Airway epithelial cell (primary cell): ENCODE data around the gene MBD6. TPM values are rescaled to one million over a fixed set of nuclear protein-coding genes. Genes with fewer than 3 reads are reported as not detected.

Experiments
- total RNA-seq: library from RNA; depleted of rRNA; stranded (reverse); fragments of >200 nt; gene quantifications from 2 replicates; pipeline ENCODE4 v1.2.3, GENCODE V29; 2015

The MBD6 gene, protein sequence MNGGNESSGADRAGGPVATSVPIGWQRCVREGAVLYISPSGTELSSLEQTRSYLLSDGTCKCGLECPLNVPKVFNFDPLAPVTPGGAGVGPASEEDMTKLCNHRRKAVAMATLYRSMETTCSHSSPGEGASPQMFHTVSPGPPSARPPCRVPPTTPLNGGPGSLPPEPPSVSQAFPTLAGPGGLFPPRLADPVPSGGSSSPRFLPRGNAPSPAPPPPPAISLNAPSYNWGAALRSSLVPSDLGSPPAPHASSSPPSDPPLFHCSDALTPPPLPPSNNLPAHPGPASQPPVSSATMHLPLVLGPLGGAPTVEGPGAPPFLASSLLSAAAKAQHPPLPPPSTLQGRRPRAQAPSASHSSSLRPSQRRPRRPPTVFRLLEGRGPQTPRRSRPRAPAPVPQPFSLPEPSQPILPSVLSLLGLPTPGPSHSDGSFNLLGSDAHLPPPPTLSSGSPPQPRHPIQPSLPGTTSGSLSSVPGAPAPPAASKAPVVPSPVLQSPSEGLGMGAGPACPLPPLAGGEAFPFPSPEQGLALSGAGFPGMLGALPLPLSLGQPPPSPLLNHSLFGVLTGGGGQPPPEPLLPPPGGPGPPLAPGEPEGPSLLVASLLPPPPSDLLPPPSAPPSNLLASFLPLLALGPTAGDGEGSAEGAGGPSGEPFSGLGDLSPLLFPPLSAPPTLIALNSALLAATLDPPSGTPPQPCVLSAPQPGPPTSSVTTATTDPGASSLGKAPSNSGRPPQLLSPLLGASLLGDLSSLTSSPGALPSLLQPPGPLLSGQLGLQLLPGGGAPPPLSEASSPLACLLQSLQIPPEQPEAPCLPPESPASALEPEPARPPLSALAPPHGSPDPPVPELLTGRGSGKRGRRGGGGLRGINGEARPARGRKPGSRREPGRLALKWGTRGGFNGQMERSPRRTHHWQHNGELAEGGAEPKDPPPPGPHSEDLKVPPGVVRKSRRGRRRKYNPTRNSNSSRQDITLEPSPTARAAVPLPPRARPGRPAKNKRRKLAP
- 3.6 and 8.0 TPM in 2 replicates for total RNA-seq

GRCh38 chr12:57522011-57522886, at the start of gene MBD6:
TSS of gene MBD6 (plus strand) at chr12:57522824. CDS start at chr12:57524304, 1,480 bp downstream.

DNA sequence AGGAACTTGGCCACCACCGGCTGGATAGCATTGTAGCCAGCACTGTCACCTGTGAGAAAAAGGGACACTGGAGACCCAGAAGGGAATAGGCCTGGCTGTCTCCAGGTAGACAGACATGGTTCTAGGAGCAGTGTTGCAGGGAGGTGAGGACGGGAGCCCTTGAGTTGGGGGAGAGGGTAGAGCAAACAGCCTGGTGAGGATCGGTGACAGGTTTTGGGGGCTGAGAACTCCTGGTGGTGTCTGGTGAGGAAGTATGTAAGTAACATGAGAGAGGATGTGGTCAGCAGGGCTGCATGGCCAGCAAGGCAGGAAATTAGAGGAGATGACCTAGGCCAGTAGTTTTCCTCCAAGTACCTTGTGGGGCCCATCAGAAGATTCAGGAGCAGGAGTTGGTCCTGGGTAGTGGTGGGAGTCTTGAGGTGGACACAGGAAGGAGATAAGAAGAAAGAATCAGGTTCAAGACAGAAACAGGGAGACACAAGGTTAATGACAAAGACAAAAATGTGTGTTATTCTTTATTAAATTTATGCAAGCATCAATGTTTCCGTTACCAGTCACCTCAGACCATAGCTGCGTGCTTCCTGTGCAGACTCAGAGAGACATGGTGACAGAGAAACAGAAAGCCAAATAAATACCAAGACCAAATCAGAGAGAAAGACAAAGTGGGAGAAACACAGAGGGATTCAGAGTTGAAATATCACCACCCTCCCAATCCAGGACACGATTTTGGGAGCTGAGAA, 43.1 kb upstream of the MBD6 start, which contains the start of gene ARHGAP9:
Gene ARHGAP9, minus strand, starts transcription at position 491 of the 740 bp plus-strand sequence. Its CDS starts 460 bp downstream, at position 31.

DNA sequence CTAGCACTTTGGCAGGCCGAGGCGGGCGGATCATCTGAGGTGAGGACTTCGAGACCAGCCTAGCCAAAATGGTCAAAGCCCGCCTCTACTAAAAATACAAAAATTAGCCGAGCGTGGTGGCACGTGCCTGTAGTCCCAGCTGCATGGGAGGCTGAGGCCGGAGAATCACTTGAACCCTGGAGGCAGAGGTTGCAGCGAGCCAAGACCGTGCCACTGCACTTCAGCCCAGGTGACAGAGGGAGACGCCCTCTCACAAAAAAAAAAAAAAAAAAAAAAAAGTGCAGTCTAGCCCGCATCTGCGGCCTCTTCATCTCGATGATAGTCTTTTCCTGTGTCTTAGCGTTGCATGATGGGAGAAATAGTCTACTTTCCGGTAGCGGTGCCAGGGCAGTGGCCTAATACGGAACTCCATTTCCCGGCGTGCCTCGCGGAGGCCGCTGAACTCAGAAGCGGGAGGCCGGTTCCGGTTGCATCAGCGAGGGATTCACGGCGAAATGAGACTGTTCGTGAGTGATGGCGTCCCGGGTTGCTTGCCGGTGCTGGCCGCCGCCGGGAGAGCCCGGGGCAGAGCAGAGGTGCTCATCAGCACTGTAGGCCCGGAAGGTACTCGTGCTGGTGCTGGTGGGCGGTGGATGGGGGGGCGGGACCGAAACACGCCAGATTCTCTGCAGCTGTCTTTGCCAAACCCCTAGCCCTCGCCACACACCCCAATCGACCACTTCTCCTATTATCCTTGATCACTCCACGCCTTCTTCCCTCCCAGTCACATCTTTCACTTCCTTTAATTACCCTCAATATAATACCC, 34.8 kb upstream of the MBD6 start, which contains the start of gene MARS1:
Gene MARS1, plus strand, starts transcription at position 472 of the 805 bp plus-strand sequence. Its CDS starts 23 bp downstream, at position 495.

GRCh38 chr12:57520053-57520818, 2.4 kb upstream of the MBD6 start, which contains the start of gene DDIT3:
TSS of gene DDIT3 (minus strand) at chr12:57520514. CDS start at chr12:57517406, 3,108 bp downstream.

GRCh38 chr12:57546438-57547287, 24.0 kb downstream of the MBD6 start, which contains the start of gene DCTN2:
TSS of gene DCTN2 (minus strand) at chr12:57547192. CDS start at chr12:57547063, 129 bp downstream.

DNA sequence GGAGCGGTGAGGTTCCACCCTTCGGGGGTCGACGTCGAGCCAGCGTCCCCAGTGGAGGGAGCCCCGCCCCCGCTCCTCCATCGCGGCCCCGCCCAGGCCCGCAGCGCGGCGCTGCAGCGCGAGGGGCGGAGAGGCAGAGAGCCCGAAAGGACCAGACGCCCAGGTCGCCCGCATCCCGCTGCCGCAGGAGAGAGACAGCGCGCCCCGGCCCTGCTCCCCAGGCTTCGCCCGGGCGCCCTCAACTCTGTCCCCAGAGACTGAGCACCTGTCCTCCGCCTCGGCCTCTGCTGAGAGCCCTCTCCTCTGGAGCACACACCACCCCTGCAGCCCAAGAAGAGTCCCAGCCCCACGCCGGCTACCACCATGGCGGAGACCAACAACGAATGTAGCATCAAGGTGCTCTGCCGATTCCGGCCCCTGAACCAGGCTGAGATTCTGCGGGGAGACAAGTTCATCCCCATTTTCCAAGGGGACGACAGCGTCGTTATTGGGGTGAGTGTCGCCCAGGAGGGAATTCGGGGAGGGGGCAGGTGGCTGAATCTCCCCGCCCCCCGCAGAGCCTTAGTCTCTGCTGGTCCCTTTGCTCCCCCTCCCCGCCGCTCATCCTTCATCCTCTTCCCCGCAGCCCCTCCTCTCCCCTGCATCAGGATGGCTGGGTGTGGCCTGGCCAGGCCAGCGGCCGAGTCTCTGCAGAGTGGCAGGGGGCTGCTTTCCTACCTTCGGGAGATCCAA, 27.5 kb downstream of the MBD6 start, which contains the start of gene KIF5A:
Gene KIF5A, plus strand, starts transcription at position 136 of the 732 bp plus-strand sequence. Its CDS starts 228 bp downstream, at position 364.

Other genes starting within 250 kb of the MBD6 start
- gene R3HDM2, start 91.8 kb upstream of the MBD6 start, total RNA-seq, result 12.1 and 19.6 TPM in 2 replicates
- gene INHBC, start 88.0 kb upstream of the MBD6 start, total RNA-seq, result 0.74 TPM in 1 of 2 replicates, not detected in the other
- gene INHBE, start 67.5 kb upstream of the MBD6 start, total RNA-seq, result 0.21 TPM in 1 of 2 replicates, not detected in the other
- gene GLI1, start 63.0 kb upstream of the MBD6 start, total RNA-seq, result 0.05 and 0.21 TPM in 2 replicates
- not detected in 2 replicates for gene ARHGAP9, start 43.0 kb upstream of the MBD6 start, total RNA-seq
- 82.6 and 95.9 TPM in 2 replicates for gene MARS1, start 34.8 kb upstream of the MBD6 start, total RNA-seq
- gene DDIT3, start 2.3 kb upstream of the MBD6 start, total RNA-seq, result 8.3 and 13.8 TPM in 2 replicates
- gene DCTN2, start 24.4 kb downstream of the MBD6 start, total RNA-seq, result 144 and 154 TPM in 2 replicates
- gene KIF5A, start 27.2 kb downstream of the MBD6 start, total RNA-seq, result 0.14 and 0.21 TPM in 2 replicates
- 31.2 and 41.4 TPM in 2 replicates for gene PIP4K2C, start 68.4 kb downstream of the MBD6 start, total RNA-seq
- 3.5 and 3.6 TPM in 2 replicates for gene DTX3, start 82.0 kb downstream of the MBD6 start, total RNA-seq
- 0.19 and 0.99 TPM in 2 replicates for gene ARHGEF25, start 88.6 kb downstream of the MBD6 start, total RNA-seq
- 0.71 and 1.1 TPM in 2 replicates for gene B4GALNT1, start 110.4 kb downstream of the MBD6 start, total RNA-seq
- 90.9 and 98.2 TPM in 2 replicates for gene OS9, start 171.3 kb downstream of the MBD6 start, total RNA-seq
- 0.14 and 0.56 TPM in 2 replicates for gene AGAP2, start 215.9 kb downstream of the MBD6 start, total RNA-seq
- gene TSPAN31, start 222.2 kb downstream of the MBD6 start, total RNA-seq, result 44.2 and 70.9 TPM in 2 replicates
- gene CDK4, start 229.5 kb downstream of the MBD6 start, total RNA-seq, result 122 and 130 TPM in 2 replicates
- 7.9 and 12.8 TPM in 2 replicates for gene MARCHF9, start 232.3 kb downstream of the MBD6 start, total RNA-seq
- gene CYP27B1, start 244.3 kb downstream of the MBD6 start, total RNA-seq, result 10.4 and 15.0 TPM in 2 replicates
- 18.8 and 21.2 TPM in 2 replicates for gene METTL1, start 249.3 kb downstream of the MBD6 start, total RNA-seq
- gene EEF1AKMT3, start 249.8 kb downstream of the MBD6 start, total RNA-seq, result 1.3 and 5.8 TPM in 2 replicates